Neural crest cell (in vitro differentiated cells): ENCODE data around the gene LMNA. TPM values are rescaled to one million over a fixed set of nuclear protein-coding genes. Genes with fewer than 3 reads are reported as not detected.

ENCODE experiments used
- DNase-seq: peaks from one replicate; pipeline ENCODE4 v3.0.0; 2021; ENCODE audit warnings: low read depth, mixed read lengths, low spot score
- H3K27ac Mint-ChIP-seq: one replicate; pipeline ENCODE4 v1.8.0; 2021; ENCODE audit warnings: mild to moderate bottlenecking, mixed read lengths; ENCODE audit not compliant: unreplicated experiment
- H3K27me3 Mint-ChIP-seq: 2 replicates; pipeline ENCODE4 v1.8.0; 2021; ENCODE audit warnings: low read depth, mild to moderate bottlenecking, mixed read lengths
- H3K36me3 Mint-ChIP-seq: 2 replicates; pipeline ENCODE4 v1.8.0; 2021; ENCODE audit warnings: low read depth, mild to moderate bottlenecking, mixed read lengths
- H3K4me1 Mint-ChIP-seq: 2 replicates; pipeline ENCODE4 v1.8.0; 2021; ENCODE audit warnings: mixed read lengths
- H3K4me3 Mint-ChIP-seq: one replicate; pipeline ENCODE4 v1.8.0; 2021; ENCODE audit warnings: mild to moderate bottlenecking, mixed read lengths
- H3K9me3 Mint-ChIP-seq: 2 replicates; pipeline ENCODE4 v1.8.0; 2021; ENCODE audit warnings: mixed read lengths
- total RNA-seq: library from RNA; stranded (reverse); gene quantifications from 2 replicates; pipeline ENCODE4 v1.2.1, GENCODE V29; 2021
- TF ChIP-seq, protein P1 (sequence below): fragments of 200-600 bp; sonication (generic); conservative IDR thresholded peaks from 2 replicates; pipeline ENCODE4 v1.5.0; 2021; ENCODE audit warnings: antibody characterized with exemption, mild to moderate bottlenecking

LMNA gene
- total RNA-seq, 1 donor from 2014 or later = 51.0 TPM

DNA sequence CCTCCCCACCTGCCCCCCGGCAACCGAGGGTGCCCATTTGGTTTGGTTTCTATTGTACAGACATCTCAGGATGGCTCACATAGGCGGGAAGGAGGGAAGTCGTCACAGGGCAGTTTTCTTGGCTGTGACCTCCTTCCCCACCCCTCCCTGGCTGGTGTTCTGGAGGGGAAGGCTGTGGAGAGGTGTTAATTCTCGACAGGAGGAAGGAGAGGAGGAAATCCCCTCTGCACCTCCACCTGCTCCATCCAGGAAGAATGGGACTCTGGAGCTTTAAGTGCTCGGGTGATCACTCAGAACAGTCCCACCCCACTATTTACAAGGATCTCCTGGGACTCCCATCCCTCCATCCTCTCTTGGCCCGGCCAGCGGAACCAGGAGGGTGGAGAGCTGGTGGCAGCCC, 39.9 kb upstream of the LMNA start:
- peak overlapping the region; percentile 100 for H3K4me3 Mint-ChIP-seq
- no peaks in the 10 kb centered on the region for H3K9me3 Mint-ChIP-seq
- no peak for DNase-seq
- H3K36me3 Mint-ChIP-seq = peaks cover 27% of the 10 kb centered on the region
- TF ChIP-seq, protein P1, sequence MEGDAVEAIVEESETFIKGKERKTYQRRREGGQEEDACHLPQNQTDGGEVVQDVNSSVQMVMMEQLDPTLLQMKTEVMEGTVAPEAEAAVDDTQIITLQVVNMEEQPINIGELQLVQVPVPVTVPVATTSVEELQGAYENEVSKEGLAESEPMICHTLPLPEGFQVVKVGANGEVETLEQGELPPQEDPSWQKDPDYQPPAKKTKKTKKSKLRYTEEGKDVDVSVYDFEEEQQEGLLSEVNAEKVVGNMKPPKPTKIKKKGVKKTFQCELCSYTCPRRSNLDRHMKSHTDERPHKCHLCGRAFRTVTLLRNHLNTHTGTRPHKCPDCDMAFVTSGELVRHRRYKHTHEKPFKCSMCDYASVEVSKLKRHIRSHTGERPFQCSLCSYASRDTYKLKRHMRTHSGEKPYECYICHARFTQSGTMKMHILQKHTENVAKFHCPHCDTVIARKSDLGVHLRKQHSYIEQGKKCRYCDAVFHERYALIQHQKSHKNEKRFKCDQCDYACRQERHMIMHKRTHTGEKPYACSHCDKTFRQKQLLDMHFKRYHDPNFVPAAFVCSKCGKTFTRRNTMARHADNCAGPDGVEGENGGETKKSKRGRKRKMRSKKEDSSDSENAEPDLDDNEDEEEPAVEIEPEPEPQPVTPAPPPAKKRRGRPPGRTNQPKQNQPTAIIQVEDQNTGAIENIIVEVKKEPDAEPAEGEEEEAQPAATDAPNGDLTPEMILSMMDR = no peak
- peaks cover 90% of the 10 kb centered on the region for H3K4me1 Mint-ChIP-seq
- no peak overlapping the region for H3K27ac Mint-ChIP-seq
- H3K27me3 Mint-ChIP-seq = peaks cover 9% of the 10 kb centered on the region

GRCh38 chr1:156075162-156075561, 39.3 kb upstream of the LMNA start:
- no peaks in the 10 kb centered on the region for H3K9me3 Mint-ChIP-seq
- DNase-seq = no peak
- peak overlapping the region; percentile 100 for H3K4me3 Mint-ChIP-seq
- peaks cover 8% of the 10 kb centered on the region for H3K27me3 Mint-ChIP-seq
- H3K4me1 Mint-ChIP-seq = peaks cover 92% of the 10 kb centered on the region
- no peak overlapping the region for H3K27ac Mint-ChIP-seq
- H3K36me3 Mint-ChIP-seq = peaks cover 30% of the 10 kb centered on the region
- TF ChIP-seq, protein P1 = no peak

- H3K4me3 Mint-ChIP-seq = peak overlapping the region; percentile 100
- no peak overlapping the region for H3K27ac Mint-ChIP-seq
- no peak for DNase-seq
- H3K27me3 Mint-ChIP-seq = peaks cover 5% of the 10 kb centered on the region
- peaks cover 30% of the 10 kb centered on the region for H3K36me3 Mint-ChIP-seq
- H3K9me3 Mint-ChIP-seq = no peaks in the 10 kb centered on the region
- TF ChIP-seq, protein P1 = no peak
- peaks cover 87% of the 10 kb centered on the region for H3K4me1 Mint-ChIP-seq
Measured at GRCh38 chr1:156075775-156076204, 38.7 kb upstream of the LMNA start.

DNA sequence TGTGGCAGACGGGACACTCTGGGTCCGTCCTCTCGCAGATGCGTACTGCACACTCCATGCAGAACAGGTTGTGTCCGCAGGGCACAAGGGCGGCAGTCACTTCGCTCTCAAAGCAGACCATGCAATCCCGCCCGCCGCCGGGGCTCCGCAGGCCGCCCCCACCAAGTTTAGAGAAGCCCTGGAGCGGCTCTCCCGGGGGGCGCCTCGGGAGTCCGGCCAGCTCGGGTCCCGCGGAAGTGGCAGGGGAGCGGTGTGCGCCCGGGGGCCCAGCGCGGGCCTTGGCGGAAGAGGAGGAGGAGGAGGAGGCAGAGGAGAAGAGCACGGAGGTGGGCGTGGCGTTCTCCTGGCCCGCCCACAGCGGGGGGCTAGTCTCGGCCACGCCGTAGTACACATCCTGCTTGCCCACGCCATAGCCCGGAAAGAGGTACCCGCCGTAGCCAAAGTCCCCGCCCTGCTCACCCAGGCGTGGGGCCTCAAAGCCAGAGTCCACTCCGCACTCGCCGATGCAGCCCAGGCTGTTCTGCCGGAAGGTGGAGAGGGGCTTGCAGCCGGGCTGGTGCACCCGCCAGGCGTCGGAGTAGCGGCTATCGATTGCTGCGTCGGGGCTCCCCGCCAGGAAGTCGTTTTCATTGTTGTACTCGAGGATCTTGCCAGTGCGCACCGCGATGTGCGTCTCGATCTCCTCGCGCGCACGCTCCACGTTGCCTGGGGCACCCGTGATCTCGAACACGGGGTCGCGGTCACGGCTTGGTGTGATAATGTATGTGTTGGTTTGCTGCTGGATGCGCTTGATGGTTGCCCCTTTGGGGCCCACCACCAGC, 37.7 kb upstream of the LMNA start:
- Mint-ChIP-seq H3K27me3 (no peaks in the 10 kb centered on the region), H3K4me3 (peak overlapping the region; percentile 100), H3K27ac (peak overlapping the region; percentile 81), H3K9me3 (no peaks in the 10 kb centered on the region), H3K36me3 (peaks cover 30% of the 10 kb centered on the region), H3K4me1 (peaks cover 80% of the 10 kb centered on the region)
- TF ChIP-seq, protein P1 = no peak
- peak; percentile 36 for DNase-seq

- H3K4me3 Mint-ChIP-seq = peak overlapping the region; percentile 100
- peak overlapping the region; percentile 37 for H3K27ac Mint-ChIP-seq
- H3K9me3 Mint-ChIP-seq = no peaks in the 10 kb centered on the region
- TF ChIP-seq, protein P1 = no peak
- H3K27me3 Mint-ChIP-seq = no peaks in the 10 kb centered on the region
- peaks cover 30% of the 10 kb centered on the region for H3K36me3 Mint-ChIP-seq
- DNase-seq = no peak
- peaks cover 74% of the 10 kb centered on the region for H3K4me1 Mint-ChIP-seq
Measured at GRCh38 chr1:156077430-156077760, 37.1 kb upstream of the LMNA start.
